Testis (tissue), 3 donors: Measurements from ENCODE around the gene STARD13. TPM values are rescaled to one million over a fixed set of nuclear protein-coding genes. Genes with fewer than 3 reads are reported as not detected.

Experiments used
- DNase-seq: peaks from one replicate; pipeline ENCODE4 v3.0.0-alpha.2; 2019
- H3K27ac ChIP-seq, 2 donors: fragments of 200-600 bp; sonication (generic); one replicate each; pipeline ENCODE4 v1.5.1; 2019
- H3K27me3 ChIP-seq: fragments of 200-600 bp; sonication (generic); one replicate; pipeline ENCODE4 v1.5.1; 2019
- H3K36me3 ChIP-seq: fragments of 200-600 bp; sonication (generic); one replicate; pipeline ENCODE4 v1.5.1; 2017; ENCODE audit warnings: low read depth; ENCODE audit errors: missing control alignments
- H3K4me1 ChIP-seq: fragments of 200-600 bp; sonication (generic); one replicate; pipeline ENCODE4 v1.5.1; 2019
- H3K4me3 ChIP-seq, 2 donors: fragments of 200-600 bp; sonication (generic); one replicate each; pipeline ENCODE4 v1.5.1; 2017 to 2019
- H3K9me3 ChIP-seq: fragments of 200-600 bp; sonication (generic); one replicate; pipeline ENCODE4 v1.5.1; 2017
- POLR2A ChIP-seq: fragments of 450-650 bp; IDR thresholded peaks from one replicate; pipeline ENCODE4 v1.6.1; 2017; ENCODE audit warnings: antibody characterized with exemption, mild to moderate bottlenecking, moderate library complexity
- WGBS, 2 donors: methylation state at CpG; one replicate each; pipeline ENCODE4 v1.1.5; 2018; 5-methylcytosine and 5-hydroxymethylcytosine counted together
- intact Hi-C: fragments of 100-400 bp; cut with DNase I; formaldehyde crosslinking; loops from one replicate; pipeline ENCODE4 v1.15.1; 2023; ENCODE audit warnings: low total_unique reads
- polyA plus RNA-seq: library from polyadenylated mRNA; stranded (reverse); fragments of 350-450 nt; fragmentation: Illumina TruSeq; extraction: RNeasy Lipid Tissue Mini Kit (QIAGEN cat#74804); gene quantifications from one replicate; pipeline ENCODE4 v1.2.3, GENCODE V29; 2014; ENCODE audit warnings: low read depth, low replicate concordance; ENCODE audit not compliant: insufficient read depth
- total RNA-seq, 2 donors: library from RNA; depleted of rRNA; stranded (reverse); fragments of >200 nt; gene quantifications; one replicate each; pipeline ENCODE4 v1.2.3, GENCODE V29; 2016
- TF ChIP-seq, protein P1 (sequence below), 3 experiments: fragments of 450-650 bp in 2 of 3; fragments of 200-600 bp in 1 of 3; sonication (generic) in 1 of 3; IDR thresholded peaks; one replicate each; pipeline ENCODE4 v1.5.1; 2016 to 2019; ENCODE audit warnings: antibody characterized with exemption in 3 of 3, mild to moderate bottlenecking in 2 of 3, moderate library complexity in 1 of 3

The STARD13 gene
- total and polyA plus RNA-seq, 3 donors from 2014 or later, result 7.2 to 33.7 (median 24.4) TPM

DNA sequence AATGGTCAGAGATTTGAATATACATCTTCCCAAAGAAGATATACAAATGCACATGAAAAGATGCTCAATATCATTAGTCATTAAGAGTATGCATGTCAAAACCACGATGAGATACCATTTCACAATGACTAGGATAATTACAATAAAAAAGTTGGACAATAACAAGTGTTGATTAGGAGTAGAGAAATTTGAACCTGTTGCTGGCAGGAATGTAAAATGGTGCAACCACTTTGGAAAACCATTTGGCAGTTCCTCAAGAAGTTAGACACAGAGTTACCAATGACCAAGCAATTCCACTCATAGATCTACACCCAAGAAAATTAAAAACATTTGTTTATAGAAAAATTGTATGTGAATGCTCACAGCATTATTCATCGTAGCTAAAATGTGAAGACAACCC, 33.2 kb upstream of the STARD13 start:
- intact Hi-C loops, result no loop called here
- TF ChIP-seq, protein P1, sequence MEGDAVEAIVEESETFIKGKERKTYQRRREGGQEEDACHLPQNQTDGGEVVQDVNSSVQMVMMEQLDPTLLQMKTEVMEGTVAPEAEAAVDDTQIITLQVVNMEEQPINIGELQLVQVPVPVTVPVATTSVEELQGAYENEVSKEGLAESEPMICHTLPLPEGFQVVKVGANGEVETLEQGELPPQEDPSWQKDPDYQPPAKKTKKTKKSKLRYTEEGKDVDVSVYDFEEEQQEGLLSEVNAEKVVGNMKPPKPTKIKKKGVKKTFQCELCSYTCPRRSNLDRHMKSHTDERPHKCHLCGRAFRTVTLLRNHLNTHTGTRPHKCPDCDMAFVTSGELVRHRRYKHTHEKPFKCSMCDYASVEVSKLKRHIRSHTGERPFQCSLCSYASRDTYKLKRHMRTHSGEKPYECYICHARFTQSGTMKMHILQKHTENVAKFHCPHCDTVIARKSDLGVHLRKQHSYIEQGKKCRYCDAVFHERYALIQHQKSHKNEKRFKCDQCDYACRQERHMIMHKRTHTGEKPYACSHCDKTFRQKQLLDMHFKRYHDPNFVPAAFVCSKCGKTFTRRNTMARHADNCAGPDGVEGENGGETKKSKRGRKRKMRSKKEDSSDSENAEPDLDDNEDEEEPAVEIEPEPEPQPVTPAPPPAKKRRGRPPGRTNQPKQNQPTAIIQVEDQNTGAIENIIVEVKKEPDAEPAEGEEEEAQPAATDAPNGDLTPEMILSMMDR (IDR thresholded peaks at IDR 0.05), result no peak
- DNase-seq, result no peak
- no peaks in the 10 kb centered on the region for H3K36me3 ChIP-seq
- no peak overlapping the region for H3K4me3 ChIP-seq
- no peaks in the 10 kb centered on the region for H3K4me1 ChIP-seq
- no peaks in the 10 kb centered on the region for H3K9me3 ChIP-seq
- H3K27ac ChIP-seq, result no peak overlapping the region
- 88 to 93% methylated on average over 2 of the region's 2 CpGs for WGBS, 2 donors
- H3K27me3 ChIP-seq, result no peaks in the 10 kb centered on the region

DNA sequence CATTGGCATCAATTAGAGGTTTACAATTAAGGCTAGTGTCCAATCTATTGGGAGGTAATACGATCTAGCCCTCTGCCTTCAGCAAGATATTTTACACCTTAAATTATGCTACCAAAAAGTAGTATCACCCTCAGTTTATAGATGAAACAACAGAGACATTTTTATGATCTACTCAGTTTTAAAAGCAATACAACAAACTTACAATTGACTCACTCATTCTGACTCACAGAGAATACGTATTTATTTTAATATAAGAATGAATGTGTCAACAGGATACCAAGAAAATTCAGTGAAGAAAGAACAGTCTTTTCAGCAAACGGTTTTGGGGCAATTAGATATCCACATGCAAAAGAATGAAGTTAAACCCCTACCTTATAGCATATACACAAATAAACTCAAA, 32.5 kb upstream of the STARD13 start:
- Histone ChIP-seq H3K27ac (no peak overlapping the region), H3K36me3 (no peaks in the 10 kb centered on the region), H3K4me3 (no peak overlapping the region), H3K27me3 (no peaks in the 10 kb centered on the region), H3K9me3 (no peaks in the 10 kb centered on the region), H3K4me1 (no peaks in the 10 kb centered on the region)
- TF ChIP-seq POLR2A, result no peak
- TF ChIP-seq, protein P1 (IDR thresholded peaks at IDR 0.05), result no peak
- intact Hi-C loops, result no loop called here
- DNase-seq, result no peak
- 91 to 94% methylated on average over 3 of the region's 3 CpGs for WGBS, 2 donors

DNA sequence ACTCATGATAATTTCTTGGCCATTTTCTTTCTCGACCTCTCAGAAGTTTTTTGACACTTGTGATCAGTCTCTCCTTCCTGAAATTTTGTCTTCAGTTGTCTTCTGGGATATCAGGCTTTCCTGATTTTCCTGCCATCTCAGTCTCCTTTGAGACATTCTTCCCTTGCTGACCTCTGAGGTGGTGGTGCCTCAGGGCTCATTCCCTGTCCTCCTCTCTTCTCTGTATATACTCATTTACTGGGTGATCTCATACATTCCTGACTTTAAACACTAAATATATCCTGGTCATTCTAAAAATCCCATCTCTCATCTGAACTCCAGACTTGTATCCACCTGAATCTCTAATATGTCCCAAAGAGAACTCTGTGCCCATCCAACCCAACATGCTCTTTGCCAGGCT, 31.3 kb upstream of the STARD13 start:
- DNase-seq, result no peak
- 94 to 97% methylated on average over 1 of the region's 1 CpG for WGBS, 2 donors

GRCh38 chr13:33313504-33313903, 27.9 kb upstream of the STARD13 start:
- TF ChIP-seq, protein P1 (IDR thresholded peaks at IDR 0.05), result no peak
- no peak for TF ChIP-seq POLR2A
- Histone ChIP-seq H3K9me3 (no peaks in the 10 kb centered on the region), H3K36me3 (no peaks in the 10 kb centered on the region), H3K27me3 (no peaks in the 10 kb centered on the region), H3K4me3 (no peak overlapping the region), H3K27ac (no peak overlapping the region), H3K4me1 (no peaks in the 10 kb centered on the region)
- WGBS, 2 donors, result 83 to 92% methylated on average over 1 of the region's 1 CpG
- no peak for DNase-seq
- intact Hi-C loops, result no loop called here

More for the DNA sequence above, 31.3 kb upstream of the STARD13 start:
- Histone ChIP-seq H3K9me3 (no peaks in the 10 kb centered on the region), H3K36me3 (no peaks in the 10 kb centered on the region), H3K4me1 (no peaks in the 10 kb centered on the region), H3K27ac (no peak overlapping the region), H3K4me3 (no peak overlapping the region), H3K27me3 (no peaks in the 10 kb centered on the region)
- TF ChIP-seq, protein P1 (IDR thresholded peaks at IDR 0.05), result no peak
- no peak for TF ChIP-seq POLR2A
- intact Hi-C loops, result no loop called here

GRCh38 chr13:33312861-33313212, 27.3 kb upstream of the STARD13 start:
- WGBS, 2 donors, result 45 to 48% methylated on average over 2 of the region's 2 CpGs
- H3K27ac ChIP-seq, result no peak overlapping the region
- no peak for TF ChIP-seq POLR2A
- TF ChIP-seq, protein P1 (IDR thresholded peaks at IDR 0.05), result no peak
- H3K27me3 ChIP-seq, result no peaks in the 10 kb centered on the region
- no peaks in the 10 kb centered on the region for H3K36me3 ChIP-seq
- no peaks in the 10 kb centered on the region for H3K9me3 ChIP-seq
- intact Hi-C loops, result no loop called here
- DNase-seq, result no peak
- no peaks in the 10 kb centered on the region for H3K4me1 ChIP-seq
- no peak overlapping the region for H3K4me3 ChIP-seq
